ENCODE data around the gene COQ9. TPM values are rescaled to one million over a fixed set of nuclear protein-coding genes. Genes with fewer than 3 reads are reported as not detected.

The COQ9 gene
- total RNA-seq, 1 experiment from 2014 or later = 69.7 TPM

DNA sequence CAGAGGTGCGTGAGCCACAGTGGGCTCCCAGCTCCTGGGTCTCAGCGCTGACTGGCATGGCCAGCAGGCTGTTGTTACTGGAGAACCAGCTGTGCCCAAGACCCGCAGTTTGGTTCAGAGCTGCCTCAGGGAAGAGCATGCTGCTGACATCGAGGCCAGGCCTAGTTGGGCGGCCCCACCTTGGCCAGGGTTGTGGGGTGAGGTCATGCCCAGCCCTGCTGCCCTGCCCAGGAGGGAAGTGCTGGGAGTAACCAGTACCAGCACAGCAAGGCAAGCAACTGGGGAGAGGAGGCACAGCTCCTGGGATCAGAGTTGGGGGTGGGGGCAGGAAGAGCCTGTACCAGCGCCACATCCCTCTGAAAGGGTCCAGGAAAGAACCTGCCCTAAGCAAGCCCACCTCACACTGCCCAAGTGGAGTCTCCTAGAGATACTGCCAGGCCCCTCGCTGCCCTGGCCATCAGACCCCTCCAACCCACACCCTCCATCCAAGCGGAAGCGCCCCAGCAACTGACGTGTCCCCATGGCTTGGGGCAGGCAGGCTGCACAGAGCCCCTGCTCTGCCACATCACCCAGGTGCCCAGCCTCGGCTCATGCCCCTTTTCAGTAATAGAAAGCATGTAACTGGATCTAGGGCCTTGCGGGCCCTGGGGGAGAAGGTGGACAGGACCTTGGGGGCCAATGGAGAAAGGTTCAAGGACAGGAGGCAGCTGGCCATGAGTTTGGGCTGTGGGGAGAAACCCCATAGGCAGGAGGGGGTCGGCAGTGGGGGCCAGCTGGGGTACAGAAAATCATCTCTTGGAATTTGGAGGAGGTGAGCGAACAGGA lies 38.0 kb downstream of the COQ9 start:
- peak overlapping the region; percentile 71 for H3K4me3 ChIP-seq (ENCODE audit: low read depth, low read length, poor library complexity, severe bottlenecking)
- peak overlapping the region; percentile 65 for H3K27ac ChIP-seq (ENCODE audit: low read depth, low read length, poor library complexity, severe bottlenecking)
- H3K9me3 ChIP-seq (ENCODE audit: low read depth, low read length, poor library complexity, severe bottlenecking) = no peaks in the 10 kb centered on the region
- no peak for DNase-seq (ENCODE audit: low spot score)
- ChIA-PET CTCF (no interaction called here), POLR2A (ENCODE audit: low non-redundant PET) (no interaction called here)
- peaks cover 1% of the 10 kb centered on the region for H3K4me1 ChIP-seq (ENCODE audit: insufficient read depth, low read length, poor library complexity, severe bottlenecking)
- intact Hi-C loops (cut with micrococcal nuclease; ENCODE audit: unreplicated experiment) = no loop called here
- no peaks in the 10 kb centered on the region for H3K27me3 ChIP-seq (replicated peaks; ENCODE audit: insufficient read depth, low read depth, low read length, poor library complexity)
- no TSS peak for BruUV-seq (replicated peaks)
- no peaks in the 10 kb centered on the region for H3K36me3 ChIP-seq (ENCODE audit: insufficient read depth, low read length, poor library complexity, severe bottlenecking)
- no peak for TF ChIP-seq EZH2 (IDR thresholded peaks at IDR 0.05; ENCODE audit: borderline replicate concordance, low read depth, low read length, poor library complexity, severe bottlenecking)
- TF ChIP-seq, protein P1, sequence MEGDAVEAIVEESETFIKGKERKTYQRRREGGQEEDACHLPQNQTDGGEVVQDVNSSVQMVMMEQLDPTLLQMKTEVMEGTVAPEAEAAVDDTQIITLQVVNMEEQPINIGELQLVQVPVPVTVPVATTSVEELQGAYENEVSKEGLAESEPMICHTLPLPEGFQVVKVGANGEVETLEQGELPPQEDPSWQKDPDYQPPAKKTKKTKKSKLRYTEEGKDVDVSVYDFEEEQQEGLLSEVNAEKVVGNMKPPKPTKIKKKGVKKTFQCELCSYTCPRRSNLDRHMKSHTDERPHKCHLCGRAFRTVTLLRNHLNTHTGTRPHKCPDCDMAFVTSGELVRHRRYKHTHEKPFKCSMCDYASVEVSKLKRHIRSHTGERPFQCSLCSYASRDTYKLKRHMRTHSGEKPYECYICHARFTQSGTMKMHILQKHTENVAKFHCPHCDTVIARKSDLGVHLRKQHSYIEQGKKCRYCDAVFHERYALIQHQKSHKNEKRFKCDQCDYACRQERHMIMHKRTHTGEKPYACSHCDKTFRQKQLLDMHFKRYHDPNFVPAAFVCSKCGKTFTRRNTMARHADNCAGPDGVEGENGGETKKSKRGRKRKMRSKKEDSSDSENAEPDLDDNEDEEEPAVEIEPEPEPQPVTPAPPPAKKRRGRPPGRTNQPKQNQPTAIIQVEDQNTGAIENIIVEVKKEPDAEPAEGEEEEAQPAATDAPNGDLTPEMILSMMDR (conservative IDR thresholded peaks at IDR 0.05; ENCODE audit: low read depth, low read length) = no peak

DNA sequence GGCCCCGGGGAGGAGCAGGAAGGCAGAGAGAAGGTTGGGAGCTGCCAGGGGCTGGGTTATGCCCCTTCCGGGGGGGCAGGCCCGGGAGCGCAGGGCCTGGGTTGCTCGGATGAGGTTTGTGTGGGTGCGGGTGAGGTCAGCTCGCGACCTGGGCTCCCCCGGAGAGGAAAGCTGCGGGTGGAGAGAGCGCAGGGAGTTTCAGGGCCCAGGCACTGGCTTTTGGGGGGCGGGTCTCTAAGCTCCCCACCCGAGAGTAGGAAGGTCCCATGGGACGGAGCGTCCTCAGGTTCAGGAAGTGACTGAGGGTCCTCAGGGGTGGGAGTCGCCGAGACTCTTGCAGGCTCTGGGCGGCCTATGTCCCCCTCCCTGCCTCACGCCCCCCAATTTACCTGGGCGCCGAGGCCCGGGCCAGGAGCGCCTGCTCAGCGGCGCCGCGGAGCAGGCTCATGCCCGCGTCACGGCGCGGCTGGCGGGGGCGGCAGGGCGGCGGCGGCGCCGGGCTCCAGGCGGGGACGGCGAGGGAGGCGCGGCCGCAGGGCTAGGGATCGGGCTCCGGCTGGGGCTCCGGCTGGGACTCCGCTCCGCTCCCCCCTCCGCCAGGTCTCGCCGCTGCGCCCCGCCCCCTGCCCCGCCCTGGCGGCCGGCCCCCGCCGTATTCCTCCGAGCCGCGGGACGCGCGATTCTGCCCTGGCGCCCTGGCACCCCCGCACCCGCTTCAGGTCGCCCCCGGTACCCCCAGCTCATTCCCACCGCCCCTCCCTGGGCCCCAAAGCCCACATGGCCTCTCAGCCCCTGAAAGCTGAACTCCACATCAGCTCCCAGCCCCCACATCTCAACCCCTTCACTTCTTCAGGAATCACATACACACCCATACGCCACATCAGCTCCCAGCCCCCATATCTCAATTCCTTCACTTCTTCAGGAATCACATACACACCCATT lies 38.9 kb downstream of the COQ9 start, which contains the start of gene DOK4:
Gene DOK4, minus strand, starts transcription at position 578 of the 942 bp plus-strand sequence. CDS start 6,986 bp downstream, outside the sequence.
- Histone ChIP-seq H3K4me1 (ENCODE audit: insufficient read depth, low read length, poor library complexity, severe bottlenecking) (no peaks in the 10 kb centered on the region), H3K36me3 (ENCODE audit: insufficient read depth, low read length, poor library complexity, severe bottlenecking) (no peaks in the 10 kb centered on the region), H3K27me3 (replicated peaks; ENCODE audit: insufficient read depth, low read depth, low read length, poor library complexity) (no peaks in the 10 kb centered on the region), H3K27ac (ENCODE audit: low read depth, low read length, poor library complexity, severe bottlenecking) (peak within 1 kb of the TSS; percentile 65), H3K4me3 (ENCODE audit: low read depth, low read length, poor library complexity, severe bottlenecking) (peak within 1 kb of the TSS; percentile 71), H3K9me3 (ENCODE audit: low read depth, low read length, poor library complexity, severe bottlenecking) (no peaks in the 10 kb centered on the region)
- peak; percentile 87 for DNase-seq (ENCODE audit: low spot score)
- TF ChIP-seq, protein P1 (conservative IDR thresholded peaks at IDR 0.05; ENCODE audit: low read depth, low read length) = no peak
- TF ChIP-seq EZH2 (IDR thresholded peaks at IDR 0.05; ENCODE audit: borderline replicate concordance, low read depth, low read length, poor library complexity, severe bottlenecking) = no peak
- POLR2A ChIA-PET (ENCODE audit: low non-redundant PET) = no interaction called here
- no TSS peak for BruUV-seq (replicated peaks)
- intact Hi-C loops (cut with micrococcal nuclease; ENCODE audit: unreplicated experiment) = no loop called here
- CTCF ChIA-PET = no interaction called here

Measured in A673 (cell line).